Sigmoid colon (tissue), 7 donors: ENCODE results near the gene TACC2. TPM values are rescaled to one million over a fixed set of nuclear protein-coding genes. Genes with fewer than 3 reads are reported as not detected.

ENCODE experiments used
- DNase-seq: peaks from one replicate; pipeline ENCODE4 v3.0.0-alpha.2; 2019
- H3K27ac ChIP-seq, 4 donors: fragments of 200-600 bp; sonication (generic); one replicate each; pipeline ENCODE4 v1.5.1; 2016 to 2019; ENCODE audit warnings: mild to moderate bottlenecking in 1 of 4
- H3K27me3 ChIP-seq, 3 donors: fragments of 200-600 bp; sonication (generic); one replicate each; pipeline ENCODE4 v1.5.1; 2019; ENCODE audit warnings: mild to moderate bottlenecking in 1 of 3
- H3K36me3 ChIP-seq, 4 donors: fragments of 200-600 bp; sonication (generic); one replicate each; pipeline ENCODE4 v1.5.1; 2016 to 2019
- H3K4me1 ChIP-seq, 4 donors: fragments of 200-600 bp; sonication (generic); one replicate each; pipeline ENCODE4 v1.5.1; 2017 to 2019
- H3K4me3 ChIP-seq, 4 donors: fragments of 200-600 bp; sonication (generic); one replicate each; pipeline ENCODE4 v1.5.1; 2017 to 2019; ENCODE audit warnings: mild to moderate bottlenecking in 2 of 4, moderate library complexity in 1 of 4
- H3K9me3 ChIP-seq, 4 donors: fragments of 200-600 bp in 3 of 4; sonication (generic) in 3 of 4; one replicate each; pipeline versions ENCODE4 v1.5.1 to v1.6.1; 2013 to 2019
- CTCF ChIP-seq, 4 experiments: fragments of 450-650 bp in 3 of 4; fragments of 200-600 bp in 1 of 4; IDR thresholded peaks; one replicate each; pipeline ENCODE4 v1.5.1; 2016 to 2019; ENCODE audit warnings: antibody characterized with exemption in 4 of 4, mild to moderate bottlenecking in 3 of 4, moderate library complexity in 2 of 4
- EP300 ChIP-seq, 4 donors: sonication (generic); formaldehyde crosslinking; IDR thresholded peaks; one replicate each; pipeline ENCODE4 v1.6.1; 2017; ENCODE audit warnings: antibody characterized with exemption in 4 of 4
- POLR2A ChIP-seq, 2 donors: fragments of 450-650 bp; IDR thresholded peaks; one replicate each; pipeline ENCODE4 v1.6.1; 2016; ENCODE audit warnings: antibody characterized with exemption in 2 of 2, mild to moderate bottlenecking in 2 of 2, moderate library complexity in 2 of 2
- POLR2AphosphoS5 ChIP-seq, 4 donors: sonication (generic); formaldehyde crosslinking; IDR thresholded peaks; one replicate each; pipeline ENCODE4 v1.6.1; 2017; ENCODE audit warnings: antibody characterized with exemption in 4 of 4
- WGBS, 2 donors: extraction: QIAGEN DNeasy Blood & Tissue Kit; methylation state at CpG; one replicate each; pipeline ENCODE4 v1.1.7; 2013; 5-methylcytosine and 5-hydroxymethylcytosine counted together
- intact Hi-C: fragments of 100-400 bp; cut with DNase I; formaldehyde crosslinking; loops from one replicate; pipeline ENCODE4 v1.15.1; 2023
- polyA plus RNA-seq, 3 donors: library from polyadenylated mRNA; stranded (reverse); fragments of 200-250 nt; gene quantifications; one replicate each; pipeline ENCODE4 v1.2.3, GENCODE V29; 2013
- total RNA-seq, 4 donors: library from RNA; depleted of rRNA; stranded (reverse); fragments of >200 nt; gene quantifications; one replicate each; pipeline ENCODE4 v1.1.0, GENCODE V29; 2016
- donor health status: healthy with polysubstance abuse.
- donor health status: Bipolar disorder and iron deficiency.
- donor health status: healthy.

TACC2 gene
- total and polyA plus RNA-seq, 7 donors: 43.7 to 173 (median 71.0) TPM

- H3K36me3 ChIP-seq: no peaks in the 10 kb centered on the region
- no peaks in the 10 kb centered on the region for H3K9me3 ChIP-seq
- 64 to 67% methylated on average over 10 of the region's 10 CpGs for WGBS, 2 donors
- peaks cover 0 to 61% (median 53%) of the 10 kb centered on the region in 4 donors for H3K4me1 ChIP-seq
- TF ChIP-seq CTCF (IDR thresholded peaks at IDR 0.05): no peak
- TF ChIP-seq POLR2AphosphoS5 (IDR thresholded peaks at IDR 0.05): no peak
- TF ChIP-seq EP300 (IDR thresholded peaks at IDR 0.05): no peak
- no peak overlapping the region for H3K4me3 ChIP-seq
- peak overlapping the region; percentile 70 to 85 (median 83) for H3K27ac ChIP-seq
- no peak for DNase-seq
- intact Hi-C loops: no loop called here
- H3K27me3 ChIP-seq: no peaks in the 10 kb centered on the region
Observed at GRCh38 chr10:122154031-122154544, 165.1 kb downstream of the TACC2 start.

GRCh38 chr10:122154545-122155366 is 165.8 kb downstream of the TACC2 start:
- DNase-seq: peak; percentile 82

GRCh38 chr10:122157451-122157850 is 168.5 kb downstream of the TACC2 start:
- TF ChIP-seq CTCF (IDR thresholded peaks at IDR 0.05): no peak
- no peak for TF ChIP-seq POLR2AphosphoS5 (IDR thresholded peaks at IDR 0.05)
- no peak for TF ChIP-seq EP300 (IDR thresholded peaks at IDR 0.05)
- TF ChIP-seq POLR2A (IDR thresholded peaks at IDR 0.05): no peak
- H3K27me3 ChIP-seq: no peaks in the 10 kb centered on the region
- H3K9me3 ChIP-seq: no peaks in the 10 kb centered on the region
- peak overlapping the region in 3 of 4 donors; percentile 22 to 84 (median 28) for H3K27ac ChIP-seq
- no peak overlapping the region for H3K4me3 ChIP-seq
- WGBS, 2 donors: 92 to 93% methylated on average over 5 of the region's 5 CpGs
- intact Hi-C loops: no loop called here
- peaks cover 0 to 51% (median 45%) of the 10 kb centered on the region in 4 donors for H3K4me1 ChIP-seq
- no peaks in the 10 kb centered on the region for H3K36me3 ChIP-seq
- DNase-seq: no peak

More at GRCh38 chr10:122154545-122155366, 165.8 kb downstream of the TACC2 start:
- no peaks in the 10 kb centered on the region for H3K27me3 ChIP-seq
- H3K4me3 ChIP-seq: peak overlapping the region in 2 of 4 donors; percentile 27 to 32
- H3K36me3 ChIP-seq: no peaks in the 10 kb centered on the region
- intact Hi-C loops: no loop called here
- TF ChIP-seq CTCF (IDR thresholded peaks at IDR 0.05): no peak
- TF ChIP-seq POLR2AphosphoS5 (IDR thresholded peaks at IDR 0.05): peak in 3 of 4 donors; percentile 8 to 25 (median 15)
- no peak for TF ChIP-seq POLR2A (IDR thresholded peaks at IDR 0.05)
- peak in 1 of 4 donors; percentile 35 for TF ChIP-seq EP300 (IDR thresholded peaks at IDR 0.05)
- no peaks in the 10 kb centered on the region for H3K9me3 ChIP-seq
- WGBS, 2 donors: 56 to 79% methylated on average over 22 of the region's 22 CpGs
- H3K4me1 ChIP-seq: peaks cover 0 to 61% (median 53%) of the 10 kb centered on the region in 4 donors
- peak overlapping the region; percentile 70 to 85 (median 83) for H3K27ac ChIP-seq

DNA sequence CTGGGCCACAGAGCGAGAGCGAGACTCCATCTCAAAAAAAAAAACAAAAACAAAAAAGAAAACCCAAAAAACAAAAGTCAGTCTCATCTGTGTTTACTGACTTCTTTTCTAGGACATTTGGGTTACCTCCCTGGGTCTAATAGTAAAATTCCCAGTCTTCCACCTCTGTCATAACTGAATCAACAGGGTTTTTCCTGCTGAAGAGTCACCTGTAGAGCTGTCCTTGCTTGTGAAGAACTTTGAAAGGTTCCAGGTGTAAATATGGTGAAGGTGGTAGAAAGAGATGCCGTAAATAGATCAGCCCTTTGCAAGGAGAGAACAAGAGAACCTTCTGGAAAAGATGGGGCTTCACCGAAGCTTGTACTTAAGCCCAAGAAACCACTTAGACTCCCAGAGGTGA is 169.4 kb downstream of the TACC2 start:
- intact Hi-C loops: no loop called here
- Histone ChIP-seq H3K9me3 (no peaks in the 10 kb centered on the region), H3K36me3 (no peaks in the 10 kb centered on the region), H3K27me3 (no peaks in the 10 kb centered on the region), H3K4me3 (no peak overlapping the region), H3K4me1 (peaks cover 0 to 54% (median 46%) of the 10 kb centered on the region in 4 donors), H3K27ac (no peak overlapping the region)
- 97 to 98% methylated on average over 4 of the region's 4 CpGs for WGBS, 2 donors
- TF ChIP-seq POLR2A (IDR thresholded peaks at IDR 0.05) (no peak), POLR2AphosphoS5 (IDR thresholded peaks at IDR 0.05) (no peak), EP300 (IDR thresholded peaks at IDR 0.05) (no peak), CTCF (IDR thresholded peaks at IDR 0.05) (no peak)
- DNase-seq: no peak
